Uterus (tissue), 2 donors: Measurements from ENCODE around the gene URB1.

Source experiments
- POLR2A ChIP-seq, 2 donors: fragments of 450-650 bp; IDR thresholded peaks; one replicate each; pipeline ENCODE4 v1.6.1; 2016; ENCODE audit warnings: antibody characterized with exemption in 2 of 2, mild to moderate bottlenecking in 1 of 2, moderate library complexity in 1 of 2
- TF ChIP-seq, protein P1 (sequence below), 4 experiments: fragments of 200-600 bp in 2 of 4; fragments of 450-650 bp in 2 of 4; sonication (generic) in 2 of 4; IDR thresholded peaks; one replicate each; pipeline ENCODE4 v1.5.1; 2016 to 2019; ENCODE audit warnings: antibody characterized with exemption in 4 of 4, mild to moderate bottlenecking in 2 of 4, moderate library complexity in 1 of 4

GRCh38 chr21:32297449-32297848, 95.4 kb downstream of the URB1 start:
- TF ChIP-seq, protein P1, sequence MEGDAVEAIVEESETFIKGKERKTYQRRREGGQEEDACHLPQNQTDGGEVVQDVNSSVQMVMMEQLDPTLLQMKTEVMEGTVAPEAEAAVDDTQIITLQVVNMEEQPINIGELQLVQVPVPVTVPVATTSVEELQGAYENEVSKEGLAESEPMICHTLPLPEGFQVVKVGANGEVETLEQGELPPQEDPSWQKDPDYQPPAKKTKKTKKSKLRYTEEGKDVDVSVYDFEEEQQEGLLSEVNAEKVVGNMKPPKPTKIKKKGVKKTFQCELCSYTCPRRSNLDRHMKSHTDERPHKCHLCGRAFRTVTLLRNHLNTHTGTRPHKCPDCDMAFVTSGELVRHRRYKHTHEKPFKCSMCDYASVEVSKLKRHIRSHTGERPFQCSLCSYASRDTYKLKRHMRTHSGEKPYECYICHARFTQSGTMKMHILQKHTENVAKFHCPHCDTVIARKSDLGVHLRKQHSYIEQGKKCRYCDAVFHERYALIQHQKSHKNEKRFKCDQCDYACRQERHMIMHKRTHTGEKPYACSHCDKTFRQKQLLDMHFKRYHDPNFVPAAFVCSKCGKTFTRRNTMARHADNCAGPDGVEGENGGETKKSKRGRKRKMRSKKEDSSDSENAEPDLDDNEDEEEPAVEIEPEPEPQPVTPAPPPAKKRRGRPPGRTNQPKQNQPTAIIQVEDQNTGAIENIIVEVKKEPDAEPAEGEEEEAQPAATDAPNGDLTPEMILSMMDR (IDR thresholded peaks at IDR 0.05) = no peak
- no peak for TF ChIP-seq POLR2A (IDR thresholded peaks at IDR 0.05)
